ENCODE measurements around the gene SYTL3.
"Not testable (repeated sequence)": the region's sequence is repeated elsewhere in the genome, so short reads cannot be mapped to it uniquely, and the experiment has no call there.

GRCh38 chr6:158792505-158792904 is 142.7 kb downstream of the SYTL3 start:
- TF ChIP-seq POLR2AphosphoS5 (IDR thresholded peaks at IDR 0.05), result not testable (repeated sequence)
- TF ChIP-seq, protein P1, sequence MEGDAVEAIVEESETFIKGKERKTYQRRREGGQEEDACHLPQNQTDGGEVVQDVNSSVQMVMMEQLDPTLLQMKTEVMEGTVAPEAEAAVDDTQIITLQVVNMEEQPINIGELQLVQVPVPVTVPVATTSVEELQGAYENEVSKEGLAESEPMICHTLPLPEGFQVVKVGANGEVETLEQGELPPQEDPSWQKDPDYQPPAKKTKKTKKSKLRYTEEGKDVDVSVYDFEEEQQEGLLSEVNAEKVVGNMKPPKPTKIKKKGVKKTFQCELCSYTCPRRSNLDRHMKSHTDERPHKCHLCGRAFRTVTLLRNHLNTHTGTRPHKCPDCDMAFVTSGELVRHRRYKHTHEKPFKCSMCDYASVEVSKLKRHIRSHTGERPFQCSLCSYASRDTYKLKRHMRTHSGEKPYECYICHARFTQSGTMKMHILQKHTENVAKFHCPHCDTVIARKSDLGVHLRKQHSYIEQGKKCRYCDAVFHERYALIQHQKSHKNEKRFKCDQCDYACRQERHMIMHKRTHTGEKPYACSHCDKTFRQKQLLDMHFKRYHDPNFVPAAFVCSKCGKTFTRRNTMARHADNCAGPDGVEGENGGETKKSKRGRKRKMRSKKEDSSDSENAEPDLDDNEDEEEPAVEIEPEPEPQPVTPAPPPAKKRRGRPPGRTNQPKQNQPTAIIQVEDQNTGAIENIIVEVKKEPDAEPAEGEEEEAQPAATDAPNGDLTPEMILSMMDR (IDR thresholded peaks at IDR 0.05 in 8 of 11, conservative IDR thresholded peaks at IDR 0.05 in 3 of 11), result not testable (repeated sequence)

All from spleen (tissue), 7 donors.